ENCODE results near the gene ALG1L2.

DNA sequence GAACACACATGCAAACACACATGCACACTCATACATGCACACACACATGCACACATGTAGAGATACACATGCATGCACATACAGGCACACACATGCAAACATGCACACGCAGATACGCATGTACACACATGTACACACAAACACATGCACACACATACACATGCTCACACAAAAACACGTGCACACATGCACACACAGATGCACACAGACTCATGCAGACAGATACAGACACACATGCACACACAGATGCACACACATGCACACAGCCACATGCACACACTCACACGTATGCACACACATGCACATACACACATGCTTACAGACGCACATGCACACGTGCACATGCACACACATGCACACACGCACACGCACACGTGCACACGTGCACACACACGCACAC lies 37.3 kb upstream of the ALG1L2 start:
- TF ChIP-seq, protein P1, sequence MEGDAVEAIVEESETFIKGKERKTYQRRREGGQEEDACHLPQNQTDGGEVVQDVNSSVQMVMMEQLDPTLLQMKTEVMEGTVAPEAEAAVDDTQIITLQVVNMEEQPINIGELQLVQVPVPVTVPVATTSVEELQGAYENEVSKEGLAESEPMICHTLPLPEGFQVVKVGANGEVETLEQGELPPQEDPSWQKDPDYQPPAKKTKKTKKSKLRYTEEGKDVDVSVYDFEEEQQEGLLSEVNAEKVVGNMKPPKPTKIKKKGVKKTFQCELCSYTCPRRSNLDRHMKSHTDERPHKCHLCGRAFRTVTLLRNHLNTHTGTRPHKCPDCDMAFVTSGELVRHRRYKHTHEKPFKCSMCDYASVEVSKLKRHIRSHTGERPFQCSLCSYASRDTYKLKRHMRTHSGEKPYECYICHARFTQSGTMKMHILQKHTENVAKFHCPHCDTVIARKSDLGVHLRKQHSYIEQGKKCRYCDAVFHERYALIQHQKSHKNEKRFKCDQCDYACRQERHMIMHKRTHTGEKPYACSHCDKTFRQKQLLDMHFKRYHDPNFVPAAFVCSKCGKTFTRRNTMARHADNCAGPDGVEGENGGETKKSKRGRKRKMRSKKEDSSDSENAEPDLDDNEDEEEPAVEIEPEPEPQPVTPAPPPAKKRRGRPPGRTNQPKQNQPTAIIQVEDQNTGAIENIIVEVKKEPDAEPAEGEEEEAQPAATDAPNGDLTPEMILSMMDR (tag by site-specific recombination; IDR thresholded peaks at IDR 0.05) = no peak
- TF ChIP-seq, protein P2, sequence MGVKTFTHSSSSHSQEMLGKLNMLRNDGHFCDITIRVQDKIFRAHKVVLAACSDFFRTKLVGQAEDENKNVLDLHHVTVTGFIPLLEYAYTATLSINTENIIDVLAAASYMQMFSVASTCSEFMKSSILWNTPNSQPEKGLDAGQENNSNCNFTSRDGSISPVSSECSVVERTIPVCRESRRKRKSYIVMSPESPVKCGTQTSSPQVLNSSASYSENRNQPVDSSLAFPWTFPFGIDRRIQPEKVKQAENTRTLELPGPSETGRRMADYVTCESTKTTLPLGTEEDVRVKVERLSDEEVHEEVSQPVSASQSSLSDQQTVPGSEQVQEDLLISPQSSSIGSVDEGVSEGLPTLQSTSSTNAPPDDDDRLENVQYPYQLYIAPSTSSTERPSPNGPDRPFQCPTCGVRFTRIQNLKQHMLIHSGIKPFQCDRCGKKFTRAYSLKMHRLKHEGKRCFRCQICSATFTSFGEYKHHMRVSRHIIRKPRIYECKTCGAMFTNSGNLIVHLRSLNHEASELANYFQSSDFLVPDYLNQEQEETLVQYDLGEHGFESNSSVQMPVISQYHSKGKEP (tag by site-specific recombination; IDR thresholded peaks at IDR 0.05) = no peak
